Measurements from ENCODE around the gene POLR1B.
"Not testable (repeated sequence)": the region's sequence is repeated elsewhere in the genome, so short reads cannot be mapped to it uniquely, and the experiment has no call there.

POLR1B gene

GRCh38 chr2:112602917-112603316, 60.7 kb downstream of the POLR1B start:
- DNase-seq, result no peak

GRCh38 chr2:112603731-112604130, 61.5 kb downstream of the POLR1B start:
- no peak for DNase-seq

- DNase-seq, result no peak
Observed at GRCh38 chr2:112604952-112605351, 62.7 kb downstream of the POLR1B start.

- no peak for DNase-seq
Observed at GRCh38 chr2:112605926-112606325, 63.7 kb downstream of the POLR1B start.

GRCh38 chr2:112606547-112606946, 64.3 kb downstream of the POLR1B start:
- no peak for DNase-seq

- no peak for DNase-seq
Observed at GRCh38 chr2:112607680-112608438, 65.6 kb downstream of the POLR1B start.

GRCh38 chr2:112609320-112609719, 67.1 kb downstream of the POLR1B start:
- DNase-seq, result not testable (repeated sequence)

- DNase-seq, result not testable (repeated sequence)
Observed at GRCh38 chr2:112612283-112612682, 70.0 kb downstream of the POLR1B start.

- no peak for DNase-seq
Observed at GRCh38 chr2:112614201-112614840, 72.1 kb downstream of the POLR1B start.

GRCh38 chr2:112615051-112615450, 72.8 kb downstream of the POLR1B start:
- no peak for DNase-seq

- DNase-seq, result not testable (repeated sequence)
Observed at GRCh38 chr2:112615798-112616197, 73.5 kb downstream of the POLR1B start.

GRCh38 chr2:112618383-112618782, 76.1 kb downstream of the POLR1B start:
- no peak for DNase-seq

GRCh38 chr2:112621790-112622527, 79.7 kb downstream of the POLR1B start:
- no peak for DNase-seq

- no peak for DNase-seq
Observed at GRCh38 chr2:112622528-112622849, 80.2 kb downstream of the POLR1B start.

- peak; percentile 88 for DNase-seq
Observed at GRCh38 chr2:112623913-112624777, 81.9 kb downstream of the POLR1B start.

- no peak for DNase-seq
Observed at GRCh38 chr2:112625474-112626114, 83.3 kb downstream of the POLR1B start.

- DNase-seq, result peak; percentile 76
Observed at GRCh38 chr2:112626604-112627059, 84.4 kb downstream of the POLR1B start.

Data from CD4-positive, alpha-beta T cell treated with Interleukin-6 for 4 hours (primary cell).